ENCODE results near the gene RGS9.
A peak's percentile ranks its signal among the peaks of the same experiment; 100 is the strongest.

RGS9 gene

DNA sequence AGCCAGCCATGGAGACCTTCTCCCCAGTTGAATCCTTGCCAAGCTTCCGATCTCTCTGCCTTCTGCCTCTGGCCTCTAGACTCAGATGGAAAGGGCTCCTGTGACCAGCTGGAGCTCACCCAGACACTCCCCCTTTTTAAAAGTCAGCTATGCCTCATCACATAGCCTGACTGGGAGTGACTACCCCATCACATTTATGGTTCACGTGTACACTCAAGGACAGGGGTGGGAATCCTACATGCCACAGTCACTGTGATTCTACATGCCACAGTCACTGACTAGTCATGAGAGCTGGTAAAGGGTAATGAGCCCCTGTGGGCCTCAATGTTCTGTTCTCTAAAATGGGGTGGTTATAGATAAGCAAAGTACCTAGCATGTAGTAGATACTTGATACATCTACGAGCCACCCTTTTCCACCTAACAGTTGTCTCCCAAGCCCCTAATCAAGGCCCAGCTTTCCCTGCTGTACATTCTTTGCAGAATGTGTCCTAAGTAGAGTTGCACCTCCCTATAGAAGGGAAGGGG, 85.1 kb downstream of the RGS9 start:
- DNase-seq, result no peak

GRCh38 chr17:65225061-65225460, 87.9 kb downstream of the RGS9 start:
- no peak for DNase-seq

DNA sequence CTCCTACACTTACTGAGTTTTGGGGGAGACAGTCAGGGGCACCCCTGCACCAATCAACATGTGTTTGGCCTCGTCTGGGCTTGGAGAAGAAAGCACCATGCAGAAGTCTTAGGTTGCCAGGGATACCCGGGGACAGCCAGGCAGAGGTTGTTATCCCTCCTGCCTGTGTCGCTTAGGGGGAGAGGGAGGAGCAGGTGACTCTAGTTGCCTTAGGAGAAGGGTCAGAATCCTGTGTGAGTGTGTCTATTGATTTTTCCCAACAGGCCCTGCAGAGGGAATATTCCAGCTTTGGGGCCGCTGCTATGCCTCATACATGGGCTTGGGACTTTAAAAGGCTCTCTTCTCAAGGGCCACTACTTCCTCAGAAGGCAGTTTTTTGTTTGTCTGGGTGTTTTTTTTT, 89.1 kb downstream of the RGS9 start:
- DNase-seq, result no peak

DNA sequence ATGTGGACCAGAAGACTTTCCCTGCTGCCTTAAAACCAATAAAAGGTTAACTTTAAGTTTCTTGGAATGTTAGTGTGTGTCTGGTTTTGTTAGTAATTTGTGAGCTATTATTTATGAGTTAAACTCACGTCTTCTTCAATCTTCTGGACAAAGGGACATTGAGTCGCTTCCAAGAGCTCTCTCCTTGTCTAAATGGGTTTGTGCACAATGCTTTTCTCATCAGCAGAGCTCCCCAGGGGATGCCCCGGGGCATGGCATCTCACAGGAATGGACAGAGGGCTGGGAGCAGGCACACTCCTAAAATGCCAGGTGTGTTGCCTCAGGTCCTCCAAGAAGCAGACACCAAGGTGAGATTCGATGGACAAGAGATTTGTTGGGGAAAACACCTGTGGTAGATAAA, 90.5 kb downstream of the RGS9 start:
- no peak for DNase-seq

- DNase-seq, result no peak
Measured at GRCh38 chr17:65228287-65228686, 91.1 kb downstream of the RGS9 start.

- no peak for DNase-seq
Measured at GRCh38 chr17:65228734-65229620, 91.8 kb downstream of the RGS9 start.

GRCh38 chr17:65229621-65229995, 92.4 kb downstream of the RGS9 start:
- no peak for DNase-seq

DNA sequence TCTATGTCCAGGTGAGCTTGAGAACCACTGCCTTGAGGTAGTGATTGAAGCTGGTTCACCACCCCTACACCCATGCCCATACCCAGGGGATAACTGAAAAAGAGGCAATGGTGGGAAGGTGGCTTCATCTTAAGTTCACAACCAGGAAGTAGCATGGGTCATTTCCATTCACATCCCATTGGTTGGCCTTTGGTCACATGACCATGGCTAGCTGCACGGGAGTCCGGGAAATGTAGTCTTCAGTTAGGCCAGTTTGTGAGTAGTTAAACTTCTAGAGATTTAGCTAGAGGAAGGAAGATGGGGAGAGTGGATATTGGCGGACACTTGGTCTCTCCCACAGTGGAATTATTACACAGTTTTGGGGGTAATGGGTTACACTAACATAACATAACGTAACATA, 92.9 kb downstream of the RGS9 start:
- no peak for DNase-seq

GRCh38 chr17:65231086-65231485, 93.9 kb downstream of the RGS9 start:
- no peak for DNase-seq

- peak; percentile 13 for DNase-seq
Measured at GRCh38 chr17:65231662-65232335, 94.6 kb downstream of the RGS9 start.

GRCh38 chr17:65235284-65235683, 98.1 kb downstream of the RGS9 start:
- DNase-seq, result no peak

- DNase-seq, result no peak
Measured at GRCh38 chr17:65236321-65236720, 99.2 kb downstream of the RGS9 start.

DNA sequence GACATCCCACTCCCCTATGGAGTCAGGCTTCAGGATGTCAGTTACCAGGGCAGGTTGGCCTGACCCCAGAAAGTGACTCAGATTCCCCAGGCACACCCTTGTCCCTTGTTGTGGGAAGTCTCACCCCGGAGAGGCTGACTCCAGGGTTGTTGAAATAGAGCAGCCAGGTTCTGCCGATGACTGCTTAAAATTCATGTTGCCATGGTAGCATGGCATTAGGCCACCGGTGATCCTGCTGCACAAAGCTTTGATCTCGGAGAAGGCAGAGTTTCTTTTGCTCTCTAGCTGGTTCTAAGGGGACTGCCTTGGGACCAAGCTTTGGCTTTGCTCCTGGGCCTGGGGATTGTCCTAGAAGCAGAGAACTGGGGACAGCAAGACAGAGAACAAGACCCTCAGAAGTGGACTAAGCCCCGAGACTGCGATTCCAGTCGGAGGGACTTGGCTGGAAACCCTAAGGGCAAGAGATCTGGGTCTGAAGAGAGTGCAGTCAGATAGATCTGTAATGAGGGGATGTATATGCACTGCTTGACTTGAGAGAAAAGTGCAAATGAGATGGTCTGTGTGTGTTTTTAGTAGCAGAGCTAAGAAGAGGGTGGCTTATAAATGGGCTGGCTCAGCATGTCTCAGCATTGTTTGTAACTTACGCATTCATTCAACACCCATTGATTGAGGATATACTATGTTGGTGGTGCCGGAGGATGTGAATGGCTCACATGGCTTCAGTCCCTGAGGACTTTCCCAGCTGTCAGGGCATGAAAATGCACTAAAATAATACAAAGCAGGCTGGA, 106.9 kb downstream of the RGS9 start:
- no peak for DNase-seq

DNA sequence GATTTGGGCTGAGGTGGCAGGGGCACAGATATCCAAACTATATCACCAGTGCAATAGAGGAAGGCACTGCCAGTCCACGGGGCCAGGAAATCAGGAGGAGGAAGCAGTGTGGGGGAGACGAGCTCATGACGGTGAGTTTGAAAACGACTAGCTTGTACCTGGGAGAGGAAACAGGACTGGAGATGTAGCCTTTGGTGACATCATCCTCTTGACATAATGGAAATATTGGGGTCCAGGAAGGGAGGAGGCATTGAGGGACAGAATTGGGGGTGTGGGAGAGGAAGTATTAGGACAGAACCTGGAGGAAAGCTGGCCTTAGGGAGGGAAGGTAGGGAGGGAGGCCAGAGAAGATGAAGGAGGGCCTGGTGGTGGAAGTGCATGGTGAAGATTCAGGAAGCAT, 109.1 kb downstream of the RGS9 start:
- no peak for DNase-seq

DNA sequence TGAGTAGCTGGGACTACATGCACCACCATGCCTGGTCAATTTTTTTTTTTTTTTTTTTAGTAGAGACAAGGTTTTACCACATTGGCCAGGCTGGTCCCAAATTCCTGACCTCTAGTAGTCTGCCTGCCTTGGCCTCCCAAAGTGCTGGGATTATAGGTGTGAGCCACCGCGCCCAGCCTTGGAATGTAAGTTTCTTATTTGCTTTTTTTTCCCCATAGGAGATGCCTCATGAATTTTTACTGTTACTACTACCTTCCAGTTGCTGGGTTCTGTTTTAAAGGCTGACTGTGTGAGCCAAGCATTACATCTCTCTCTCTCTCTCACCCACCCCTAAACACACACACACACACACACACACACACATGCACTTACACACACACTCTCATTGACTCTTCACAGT, 112.6 kb downstream of the RGS9 start:
- DNase-seq, result no peak

- no peak for DNase-seq
Measured at GRCh38 chr17:65254166-65254565, 117.0 kb downstream of the RGS9 start.

DNA sequence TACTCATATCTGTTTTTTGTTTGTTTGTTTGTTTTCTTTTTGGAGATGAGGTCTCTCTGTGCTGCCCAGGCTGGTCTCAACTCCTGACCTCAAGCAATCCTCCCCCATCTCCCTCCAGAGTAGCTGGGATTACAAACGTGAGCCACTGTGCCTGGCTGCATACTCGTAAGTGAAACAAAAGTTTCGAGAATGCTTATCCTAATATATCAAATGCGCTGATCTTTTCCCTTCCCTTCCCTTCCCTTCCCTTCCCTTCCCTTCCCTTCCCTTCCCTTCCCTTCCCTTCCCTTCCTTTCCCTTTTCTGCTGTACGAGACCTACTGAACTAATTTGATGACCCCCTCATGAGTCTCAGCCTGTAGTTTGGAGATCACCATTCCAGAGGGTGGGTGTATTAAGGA, 122.1 kb downstream of the RGS9 start:
- DNase-seq, result no peak

- no peak for DNase-seq
Measured at GRCh38 chr17:65259696-65260485, 122.7 kb downstream of the RGS9 start.

DNA sequence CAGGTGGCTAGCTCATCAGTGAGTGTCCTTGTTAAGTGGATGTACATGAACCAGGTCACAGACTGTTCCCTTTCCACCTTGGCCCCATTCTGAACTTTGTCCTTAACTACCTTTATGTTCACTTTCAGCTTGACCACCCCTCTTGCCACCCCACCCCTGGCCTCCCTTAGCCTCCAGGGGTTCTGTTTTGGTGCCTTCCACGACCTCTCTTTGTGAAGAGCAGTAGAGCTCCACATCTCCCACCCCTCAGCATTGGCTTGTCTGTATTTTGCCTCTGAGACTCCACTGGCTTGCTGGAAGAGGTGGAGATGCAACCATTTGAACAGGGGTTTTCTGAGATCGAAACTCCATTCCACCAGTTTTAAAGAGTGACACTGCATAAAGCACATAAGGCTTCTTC, 123.5 kb downstream of the RGS9 start:
- no peak for DNase-seq

GRCh38 chr17:65261152-65261551, 124.0 kb downstream of the RGS9 start:
- DNase-seq, result no peak

- DNase-seq, result no peak
Measured at GRCh38 chr17:65261682-65262636, 124.8 kb downstream of the RGS9 start.

Measured in NK-92 treated with Interleukin-12 subunit alpha and Interleukin-12 subunit beta, amount 100 ng/mL, for 24 hours (cell line).